Lower lobe of right lung (tissue), 2 donors: ENCODE data around the gene KLF5. TPM values are rescaled to one million over a fixed set of nuclear protein-coding genes. Genes with fewer than 3 reads are reported as not detected.
A peak's percentile ranks its signal among the peaks of the same experiment; 100 is the strongest.

Experiments
- ATAC-seq, 2 donors: fragments of 200-7000 bp; cut with Tn5 transposase; one replicate each; pipeline ENCODE4 v1.9.1; 2020 to 2022; ENCODE audit warnings: mild to moderate bottlenecking in 2 of 2, moderate library complexity in 2 of 2
- DNase-seq: peaks from one replicate; pipeline ENCODE4 v3.0.0-alpha.2; 2020
- H3K27ac ChIP-seq: fragments of 200-600 bp; one replicate; pipeline ENCODE4 v1.8.0; 2022
- H3K27me3 ChIP-seq: fragments of 200-600 bp; one replicate; pipeline ENCODE4 v1.8.0; 2022; ENCODE audit warnings: low read depth
- H3K36me3 ChIP-seq: fragments of 200-600 bp; one replicate; pipeline ENCODE4 v1.8.0; 2022; ENCODE audit warnings: mild to moderate bottlenecking
- H3K4me1 ChIP-seq: fragments of 200-600 bp; one replicate; pipeline ENCODE4 v1.8.0; 2022
- H3K4me3 ChIP-seq: fragments of 200-600 bp; one replicate; pipeline ENCODE4 v1.8.0; 2022; ENCODE audit warnings: mild to moderate bottlenecking
- H3K9me3 ChIP-seq: fragments of 200-600 bp; one replicate; pipeline ENCODE4 v1.8.0; 2022
- intact Hi-C: fragments of 100-400 bp; cut with DNase I; formaldehyde crosslinking; loops from one replicate; pipeline ENCODE4 v1.11.0; 2022
- long read RNA-seq: library from polyadenylated mRNA; unstranded; transcript quantifications from one replicate; pipeline ENCODE4 v2.0.0, GENCODE V29; 2021
- total RNA-seq: library from RNA; stranded (reverse); fragmentation: NEBNext Ultra II Directional; extraction: Animal tissue kit (Norgen Biotek cat#: 25700); gene quantifications from one replicate; pipeline ENCODE4 v1.2.1, GENCODE V29; 2021
- TF ChIP-seq, protein P1 (sequence below): fragments of 200-600 bp; IDR thresholded peaks from one replicate; pipeline ENCODE4 v1.8.0; 2022; ENCODE audit warnings: antibody characterized with exemption, mild to moderate bottlenecking
- donor health status: DM: no; HTN: yes; CAD: no; lungs with severe emphysema.

Gene KLF5
- total RNA-seq, result 46.6 TPM
- long read RNA-seq, transcript KLF5-201 (4 exons, 3,566 nt), result major isoform, 17 of 28 reads
- long read RNA-seq, partial matches to known transcripts, result 2 of 28 reads
- long read RNA-seq, other reads (novel, unspliced or antisense), result 9 of 28 reads

- TF ChIP-seq, protein P1, sequence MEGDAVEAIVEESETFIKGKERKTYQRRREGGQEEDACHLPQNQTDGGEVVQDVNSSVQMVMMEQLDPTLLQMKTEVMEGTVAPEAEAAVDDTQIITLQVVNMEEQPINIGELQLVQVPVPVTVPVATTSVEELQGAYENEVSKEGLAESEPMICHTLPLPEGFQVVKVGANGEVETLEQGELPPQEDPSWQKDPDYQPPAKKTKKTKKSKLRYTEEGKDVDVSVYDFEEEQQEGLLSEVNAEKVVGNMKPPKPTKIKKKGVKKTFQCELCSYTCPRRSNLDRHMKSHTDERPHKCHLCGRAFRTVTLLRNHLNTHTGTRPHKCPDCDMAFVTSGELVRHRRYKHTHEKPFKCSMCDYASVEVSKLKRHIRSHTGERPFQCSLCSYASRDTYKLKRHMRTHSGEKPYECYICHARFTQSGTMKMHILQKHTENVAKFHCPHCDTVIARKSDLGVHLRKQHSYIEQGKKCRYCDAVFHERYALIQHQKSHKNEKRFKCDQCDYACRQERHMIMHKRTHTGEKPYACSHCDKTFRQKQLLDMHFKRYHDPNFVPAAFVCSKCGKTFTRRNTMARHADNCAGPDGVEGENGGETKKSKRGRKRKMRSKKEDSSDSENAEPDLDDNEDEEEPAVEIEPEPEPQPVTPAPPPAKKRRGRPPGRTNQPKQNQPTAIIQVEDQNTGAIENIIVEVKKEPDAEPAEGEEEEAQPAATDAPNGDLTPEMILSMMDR, result no peak
- DNase-seq (peak; percentile 98), ATAC-seq (peak; percentile 95 to 99)
- intact Hi-C loops, result no loop called here
- Histone ChIP-seq H3K4me1 (peaks cover 17% of the 10 kb centered on the region), H3K36me3 (peaks cover 4% of the 10 kb centered on the region), H3K27me3 (peaks cover 19% of the 10 kb centered on the region), H3K4me3 (peak within 1 kb of the TSS; percentile 83), H3K27ac (peak within 1 kb of the TSS; percentile 85), H3K9me3 (no peaks in the 10 kb centered on the region)
Observed at GRCh38 chr13:73058736-73059459, at the start of gene KLF5. Gene KLF5, plus strand, starts transcription at chr13:73059005. Its CDS starts 323 bp downstream, at chr13:73059328.

DNA sequence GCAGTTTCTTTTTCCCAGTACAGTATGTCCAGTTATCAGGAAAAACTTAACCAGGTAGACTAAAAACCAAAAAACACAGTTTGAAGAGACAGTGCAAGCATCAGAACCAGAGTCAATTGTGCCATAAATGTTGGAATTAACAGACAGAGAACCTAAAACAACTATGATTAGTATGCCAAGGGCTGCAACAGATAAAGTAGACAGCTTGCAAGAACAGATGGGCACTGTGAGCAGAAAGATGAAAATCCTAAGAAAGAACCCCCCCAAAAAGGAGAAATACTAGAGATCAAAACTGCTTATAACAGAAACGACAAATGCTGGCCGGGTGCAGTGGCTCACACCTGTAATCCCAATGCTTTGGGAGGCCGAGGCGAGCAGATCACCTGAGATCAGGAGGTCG is 47.1 kb upstream of the KLF5 start:
- Histone ChIP-seq H3K27ac (no peak overlapping the region), H3K27me3 (no peaks in the 10 kb centered on the region), H3K4me3 (no peak overlapping the region), H3K36me3 (peaks cover 11% of the 10 kb centered on the region), H3K9me3 (no peaks in the 10 kb centered on the region), H3K4me1 (no peaks in the 10 kb centered on the region)
- DNase-seq (no peak), ATAC-seq (no peak)
- intact Hi-C loops, result no loop called here
- TF ChIP-seq, protein P1, result no peak

- intact Hi-C loops, result no loop called here
- Histone ChIP-seq H3K27ac (no peak overlapping the region), H3K4me3 (no peak overlapping the region), H3K27me3 (no peaks in the 10 kb centered on the region), H3K4me1 (no peaks in the 10 kb centered on the region), H3K36me3 (no peaks in the 10 kb centered on the region), H3K9me3 (no peaks in the 10 kb centered on the region)
- TF ChIP-seq, protein P1, result no peak
- ATAC-seq (no peak), DNase-seq (no peak)
Observed at GRCh38 chr13:73015805-73016204, 43.0 kb upstream of the KLF5 start.

- DNase-seq (no peak), ATAC-seq (peak in 1 of 2 donors; percentile 37)
- H3K4me1 ChIP-seq, result no peaks in the 10 kb centered on the region
- intact Hi-C loops, result no loop called here
- TF ChIP-seq, protein P1, result no peak
- no peaks in the 10 kb centered on the region for H3K9me3 ChIP-seq
- H3K27ac ChIP-seq, result no peak overlapping the region
- no peaks in the 10 kb centered on the region for H3K36me3 ChIP-seq
- no peaks in the 10 kb centered on the region for H3K27me3 ChIP-seq
- no peak overlapping the region for H3K4me3 ChIP-seq
Observed at GRCh38 chr13:73018336-73018735, 40.5 kb upstream of the KLF5 start.

- Histone ChIP-seq H3K4me3 (no peak overlapping the region), H3K9me3 (no peaks in the 10 kb centered on the region), H3K4me1 (no peaks in the 10 kb centered on the region), H3K36me3 (no peaks in the 10 kb centered on the region), H3K27ac (no peak overlapping the region), H3K27me3 (no peaks in the 10 kb centered on the region)
- TF ChIP-seq, protein P1, result no peak
- intact Hi-C loops, result no loop called here
- no peak for DNase-seq
- peak; percentile 47 to 86 for ATAC-seq
Observed at GRCh38 chr13:73025217-73026012, 33.4 kb upstream of the KLF5 start.
